ENCODE results near the gene STIM1. TPM values are rescaled to one million over a fixed set of nuclear protein-coding genes. Genes with fewer than 3 reads are reported as not detected.

The STIM1 gene
- total RNA-seq, 4 donors from 2014 or later, result 42.4 to 114 (median 72.8) TPM

GRCh38 chr11:3849297-3849874 lies 6.1 kb upstream of the STIM1 start:
- TF ChIP-seq EP300 (IDR thresholded peaks at IDR 0.05), result no peak
- peak; percentile 48 to 77 (median 72) for TF ChIP-seq CTCF (IDR thresholded peaks at IDR 0.05)
- H3K4me1 ChIP-seq, result peaks cover 0 to 11% (median 2%) of the 10 kb centered on the region in 3 donors
- no peak overlapping the region for H3K4me3 ChIP-seq
- H3K27ac ChIP-seq, result no peak overlapping the region
- 61 to 63% methylated on average over 9 to 10 of the region's 10 CpGs for WGBS, 2 donors (ENCODE audit: low coverage in 1 of 2)
- no peaks in the 10 kb centered on the region for H3K9me3 ChIP-seq
- H3K36me3 ChIP-seq, result no peaks in the 10 kb centered on the region
- H3K27me3 ChIP-seq, result no peaks in the 10 kb centered on the region
- ATAC-seq, result peak; percentile 66

- H3K9me3 ChIP-seq, result no peaks in the 10 kb centered on the region
- no peak overlapping the region for H3K27ac ChIP-seq
- H3K27me3 ChIP-seq, result no peaks in the 10 kb centered on the region
- H3K4me1 ChIP-seq, result peaks cover 0 to 40% (median 14%) of the 10 kb centered on the region in 3 donors
- ATAC-seq, result no peak
- TF ChIP-seq CTCF (IDR thresholded peaks at IDR 0.05), result no peak
- TF ChIP-seq EP300 (IDR thresholded peaks at IDR 0.05), result no peak
- TF ChIP-seq POLR2AphosphoS5 (IDR thresholded peaks at IDR 0.05), result no peak
- no peak for TF ChIP-seq POLR2A (IDR thresholded peaks at IDR 0.05)
- whole genome bisulfite sequencing, 2 donors (ENCODE audit: low coverage in 1 of 2), result 100% methylated on average over 1 of the region's 1 CpG
- H3K36me3 ChIP-seq, result no peaks in the 10 kb centered on the region
- H3K4me3 ChIP-seq, result no peak overlapping the region
Observed at GRCh38 chr11:3853545-3853842, 2.0 kb upstream of the STIM1 start.

GRCh38 chr11:3853899-3854659 lies 1.4 kb upstream of the STIM1 start:
- H3K9me3 ChIP-seq, result no peaks in the 10 kb centered on the region
- 61 to 67% methylated on average over 5 to 6 of the region's 11 CpGs for WGBS, 2 donors (ENCODE audit: low coverage in 1 of 2)
- peak overlapping the region in 3 of 4 donors; percentile 93 to 99 (median 97) for H3K27ac ChIP-seq
- no peaks in the 10 kb centered on the region for H3K27me3 ChIP-seq
- peak overlapping the region in 1 of 2 donors; percentile 95 for H3K4me3 ChIP-seq
- no peak for ATAC-seq
- H3K4me1 ChIP-seq, result peaks cover under 1 to 45% (median 19%) of the 10 kb centered on the region in 3 donors
- TF ChIP-seq CTCF (IDR thresholded peaks at IDR 0.05), result no peak
- TF ChIP-seq EP300 (IDR thresholded peaks at IDR 0.05), result no peak
- no peak for TF ChIP-seq POLR2A (IDR thresholded peaks at IDR 0.05)
- TF ChIP-seq POLR2AphosphoS5 (IDR thresholded peaks at IDR 0.05), result no peak
- no peaks in the 10 kb centered on the region for H3K36me3 ChIP-seq

- H3K9me3 ChIP-seq, result no peaks in the 10 kb centered on the region
- peaks cover 6 to 46% (median 25%) of the 10 kb centered on the region in 3 donors for H3K4me1 ChIP-seq
- WGBS, 2 donors (ENCODE audit: low coverage in 1 of 2), result 0 to 17% methylated on average over 1 to 7 of the region's 7 CpGs
- H3K4me3 ChIP-seq, result peak overlapping the region in 1 of 2 donors; percentile 95
- no peak for TF ChIP-seq CTCF (IDR thresholded peaks at IDR 0.05)
- TF ChIP-seq POLR2AphosphoS5 (IDR thresholded peaks at IDR 0.05), result no peak
- no peak for TF ChIP-seq POLR2A (IDR thresholded peaks at IDR 0.05)
- TF ChIP-seq EP300 (IDR thresholded peaks at IDR 0.05), result no peak
- H3K36me3 ChIP-seq, result no peaks in the 10 kb centered on the region
- no peak for ATAC-seq
- no peaks in the 10 kb centered on the region for H3K27me3 ChIP-seq
- H3K27ac ChIP-seq, result peak overlapping the region in 3 of 4 donors; percentile 93 to 99 (median 97)
Observed at GRCh38 chr11:3854660-3854976, 846 bp upstream of the STIM1 start.

Measured in gastroesophageal sphincter (tissue), 4 donors.